Psoas muscle (tissue), 8 donors: ENCODE data around the gene CTRB2. TPM values are rescaled to one million over a fixed set of nuclear protein-coding genes. Genes with fewer than 3 reads are reported as not detected.

Experiments
- ATAC-seq, 4 donors: fragments of 200-7000 bp; cut with Tn5 transposase; one replicate each; pipeline ENCODE4 v1.9.1; 2020; ENCODE audit warnings: moderate library complexity in 3 of 4, mild to moderate bottlenecking in 2 of 4
- DNase-seq, 2 donors: peaks; one replicate each; pipeline ENCODE4 v3.0.0-alpha.2; 2020
- H3K27ac ChIP-seq: fragments of 200-600 bp; one replicate; pipeline ENCODE4 v1.8.0; 2022
- H3K27me3 ChIP-seq, 3 donors: fragments of 200-600 bp in 1 of 3; one replicate each; pipeline versions ENCODE4 v1.6.1 to v1.8.0; 2013 to 2022; ENCODE audit warnings: low read length in 2 of 3, mild to moderate bottlenecking in 2 of 3, moderate library complexity in 1 of 3; ENCODE audit not compliant: insufficient read depth in 3 of 3
- H3K36me3 ChIP-seq, 2 donors: fragments of 200-600 bp in 1 of 2; one replicate each; pipeline versions ENCODE4 v1.6.1 to v1.8.0; 2013 to 2022; ENCODE audit warnings: low read depth in 1 of 2, mild to moderate bottlenecking in 1 of 2, moderate library complexity in 1 of 2; ENCODE audit not compliant: insufficient read depth in 1 of 2
- H3K4me1 ChIP-seq: fragments of 200-600 bp; one replicate; pipeline ENCODE4 v1.8.0; 2022
- H3K4me3 ChIP-seq: fragments of 200-600 bp; one replicate; pipeline ENCODE4 v1.8.0; 2022; ENCODE audit warnings: mild to moderate bottlenecking
- H3K9me3 ChIP-seq: fragments of 200-600 bp; one replicate; pipeline ENCODE4 v1.8.0; 2022
- WGBS, 3 donors: extraction: QIAGEN DNeasy Blood & Tissue Kit; methylation state at CpG; one replicate each; pipeline versions ENCODE4 v1.1.6 to v1.1.7; 2013; 5-methylcytosine and 5-hydroxymethylcytosine counted together
- intact Hi-C, 2 donors: fragments of 100-400 bp; cut with DNase I; formaldehyde crosslinking; loops; one replicate each; pipeline versions ENCODE4 v1.11.0 to v1.14.2; 2022
- polyA plus RNA-seq, 3 donors: library from polyadenylated mRNA; stranded (reverse); fragments of 200-250 nt; gene quantifications; one replicate each; pipeline ENCODE4 v1.2.3, GENCODE V29; 2013
- total RNA-seq, 4 donors: library from RNA; stranded (reverse); fragmentation: NEBNext Ultra II Directional in 2 of 4; extraction: Animal tissue kit (Norgen Biotek cat#: 25700) in 2 of 4; gene quantifications; one replicate each; pipeline versions ENCODE4 v1.2.1 to v1.2.4, GENCODE V29; 2021 to 2023
- TF ChIP-seq, protein P1 (sequence below): fragments of 200-600 bp; IDR thresholded peaks from one replicate; pipeline ENCODE4 v1.8.0; 2022; ENCODE audit warnings: antibody characterized with exemption
- donor health status: healthy with polysubstance abuse.
- donor health status: DM: no; HTN: no; CAD: no; lungs with moderate emphysema.
- donor health status: Bipolar disorder and iron deficiency.
- donor health status: healthy.
- donor health status: DM: yes; HTN: yes; CAD: no.
- donor health status: DM: no; HTN: no; CAD: no.
- donor health status: DM: no; HTN: no; CAD: no.
- donor health status: DM: yes; HTN: yes; CAD: no.

The CTRB2 gene
- total and polyA plus RNA-seq, 7 donors, result 0.14 to 2.4 (median 1.1) TPM; not detected in 3

DNA sequence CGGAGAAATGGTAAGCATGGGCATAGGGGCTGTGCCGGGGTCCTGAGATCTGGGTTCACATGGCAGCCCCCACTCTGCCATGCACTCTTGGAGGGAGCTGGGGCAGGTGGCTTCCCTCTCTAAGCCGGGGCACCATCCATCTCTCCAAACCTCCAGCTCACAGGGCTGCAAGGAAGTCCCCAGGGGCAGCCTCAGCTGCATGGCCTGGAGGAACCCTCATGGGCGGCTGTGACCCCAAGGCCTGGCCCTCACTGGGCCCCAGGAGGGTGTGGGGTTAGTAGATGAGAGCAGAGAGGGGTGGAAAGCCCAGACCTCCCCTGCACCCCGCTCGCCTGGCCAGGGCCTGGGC, 2.6 kb downstream of the CTRB2 start:
- H3K36me3 ChIP-seq, result no peaks in the 10 kb centered on the region
- 88 to 94% (median 93%) methylated on average over 4 to 6 of the region's 6 CpGs for WGBS, 3 donors
- no peak overlapping the region for H3K4me3 ChIP-seq
- H3K27ac ChIP-seq, result no peak overlapping the region
- intact Hi-C loops, result no loop called here
- ATAC-seq, result no peak
- H3K9me3 ChIP-seq, result no peaks in the 10 kb centered on the region
- no peaks in the 10 kb centered on the region for H3K27me3 ChIP-seq
- peak in 1 of 2 donors; percentile 3 for DNase-seq
- no peaks in the 10 kb centered on the region for H3K4me1 ChIP-seq
- TF ChIP-seq, protein P1, sequence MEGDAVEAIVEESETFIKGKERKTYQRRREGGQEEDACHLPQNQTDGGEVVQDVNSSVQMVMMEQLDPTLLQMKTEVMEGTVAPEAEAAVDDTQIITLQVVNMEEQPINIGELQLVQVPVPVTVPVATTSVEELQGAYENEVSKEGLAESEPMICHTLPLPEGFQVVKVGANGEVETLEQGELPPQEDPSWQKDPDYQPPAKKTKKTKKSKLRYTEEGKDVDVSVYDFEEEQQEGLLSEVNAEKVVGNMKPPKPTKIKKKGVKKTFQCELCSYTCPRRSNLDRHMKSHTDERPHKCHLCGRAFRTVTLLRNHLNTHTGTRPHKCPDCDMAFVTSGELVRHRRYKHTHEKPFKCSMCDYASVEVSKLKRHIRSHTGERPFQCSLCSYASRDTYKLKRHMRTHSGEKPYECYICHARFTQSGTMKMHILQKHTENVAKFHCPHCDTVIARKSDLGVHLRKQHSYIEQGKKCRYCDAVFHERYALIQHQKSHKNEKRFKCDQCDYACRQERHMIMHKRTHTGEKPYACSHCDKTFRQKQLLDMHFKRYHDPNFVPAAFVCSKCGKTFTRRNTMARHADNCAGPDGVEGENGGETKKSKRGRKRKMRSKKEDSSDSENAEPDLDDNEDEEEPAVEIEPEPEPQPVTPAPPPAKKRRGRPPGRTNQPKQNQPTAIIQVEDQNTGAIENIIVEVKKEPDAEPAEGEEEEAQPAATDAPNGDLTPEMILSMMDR, result no peak

DNA sequence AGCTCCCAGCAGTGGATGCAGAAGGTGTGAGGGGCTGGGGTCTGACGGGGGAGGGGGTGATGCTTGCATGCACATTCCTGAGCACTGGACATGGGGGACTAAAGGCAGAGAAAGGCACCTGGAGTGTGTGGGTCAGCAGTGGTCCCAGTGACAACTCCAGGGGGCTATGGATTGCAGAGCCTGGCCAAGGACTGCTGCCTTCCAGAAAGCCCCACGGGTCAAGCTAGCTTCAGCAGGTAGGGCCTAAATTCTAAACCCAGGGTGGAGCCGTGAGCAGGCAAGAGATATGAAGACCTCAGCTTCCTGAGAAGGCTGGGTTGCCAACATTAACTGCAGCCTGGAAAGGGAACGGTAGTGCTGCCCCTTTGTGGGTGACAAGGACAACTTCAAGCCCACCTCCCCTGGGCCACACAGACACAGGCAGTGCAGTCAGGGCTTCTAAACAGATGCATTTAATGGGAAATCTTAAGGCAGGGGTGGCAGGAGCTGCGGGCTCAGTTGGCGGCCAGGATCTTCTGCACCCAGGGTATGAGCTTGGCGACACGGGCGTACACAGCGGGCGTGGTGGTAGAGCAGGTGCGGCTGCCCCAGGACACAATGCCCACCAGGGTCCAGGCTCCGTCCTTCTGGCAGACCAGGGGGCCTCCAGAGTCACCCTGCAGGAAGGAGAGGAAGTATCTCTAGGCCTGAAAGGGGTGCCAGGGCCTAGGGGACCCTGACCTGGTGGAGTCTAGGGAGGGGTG, 3.1 kb downstream of the CTRB2 start:
- peak in 1 of 2 donors; percentile 5 for DNase-seq
- intact Hi-C loops, result loop anchor here (1.0 to 2.0 kb wide), 2 partner anchors 15 to 18 kb away; partner anchors contain the start of gene CTRB1 (in 1 of the 2)

DNA sequence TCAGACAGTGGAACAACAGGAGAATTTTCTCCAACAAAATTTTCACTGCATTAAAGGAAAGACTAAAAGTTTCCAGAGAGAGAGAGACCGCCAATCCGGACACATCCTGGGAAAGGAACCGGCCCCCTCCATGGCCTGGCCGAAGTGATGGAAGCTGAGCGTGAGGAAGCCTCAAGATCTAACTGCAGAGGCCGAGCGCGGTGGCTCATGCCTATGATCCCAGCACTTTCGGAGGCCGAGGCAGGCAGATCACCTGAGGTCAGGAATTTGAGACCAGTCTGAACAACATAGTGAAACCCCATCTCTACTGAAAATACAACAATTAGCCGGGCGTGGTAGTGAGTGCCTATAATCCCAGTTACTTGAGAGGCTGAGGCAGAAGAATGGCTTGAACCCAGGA, 3.9 kb downstream of the CTRB2 start:
- no peak for ATAC-seq
- 72 to 84% (median 80%) methylated on average over 12 of the region's 12 CpGs for WGBS, 3 donors
- no peak overlapping the region for H3K4me3 ChIP-seq
- H3K36me3 ChIP-seq, result no peaks in the 10 kb centered on the region
- DNase-seq, result peak in 1 of 2 donors; percentile 2
- intact Hi-C loops, result loop anchor here (1.0 to 2.0 kb wide), 2 partner anchors 16 to 19 kb away; partner anchors contain the start of gene CTRB1 (in 1 of the 2)
- peaks cover 0 to 7% (median 0%) of the 10 kb centered on the region in 3 donors for H3K27me3 ChIP-seq
- no peak overlapping the region for H3K27ac ChIP-seq
- no peaks in the 10 kb centered on the region for H3K9me3 ChIP-seq
- no peaks in the 10 kb centered on the region for H3K4me1 ChIP-seq
- TF ChIP-seq, protein P1, result no peak

More for the DNA sequence above, 3.1 kb downstream of the CTRB2 start:
- 78 to 85% (median 81%) methylated on average over 13 of the region's 13 CpGs for WGBS, 3 donors
- TF ChIP-seq, protein P1, result no peak
- no peak for ATAC-seq
- H3K27ac ChIP-seq, result no peak overlapping the region
- H3K36me3 ChIP-seq, result no peaks in the 10 kb centered on the region
- no peak overlapping the region for H3K4me3 ChIP-seq
- no peaks in the 10 kb centered on the region for H3K9me3 ChIP-seq
- no peaks in the 10 kb centered on the region for H3K4me1 ChIP-seq
- H3K27me3 ChIP-seq, result no peaks in the 10 kb centered on the region

DNA sequence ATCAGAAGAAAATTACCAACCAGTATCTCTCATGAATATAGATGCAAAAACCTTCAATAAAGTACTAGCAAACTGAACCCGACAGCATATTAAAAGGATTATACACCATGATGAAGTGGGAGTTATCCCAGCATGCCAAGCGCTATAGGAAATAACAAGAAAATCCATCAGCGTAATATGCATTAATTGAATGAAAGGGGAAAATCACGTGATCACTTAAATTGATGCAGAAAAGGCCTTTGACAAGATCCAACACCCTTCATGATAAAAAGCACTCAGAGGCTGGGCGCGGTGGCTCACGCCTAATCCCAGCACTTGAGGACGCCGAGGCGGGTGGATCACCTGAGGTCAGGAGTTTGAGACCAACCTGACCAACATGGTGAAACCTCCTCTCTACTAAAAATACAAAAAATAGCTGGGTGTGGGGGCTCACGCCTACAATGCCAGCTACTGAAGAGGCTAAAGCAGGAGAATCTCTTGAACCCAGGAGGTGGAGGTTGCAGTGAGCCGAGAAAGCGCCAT, 4.8 kb downstream of the CTRB2 start:
- H3K36me3 ChIP-seq, result no peaks in the 10 kb centered on the region
- H3K9me3 ChIP-seq, result no peaks in the 10 kb centered on the region
- WGBS, 3 donors, result 91 to 97% (median 95%) methylated on average over 13 of the region's 13 CpGs
- ATAC-seq (no peak), DNase-seq (peak in 1 of 2 donors; percentile 4)
- H3K27me3 ChIP-seq, result peaks cover 0 to 16% (median 0%) of the 10 kb centered on the region in 3 donors
- H3K27ac ChIP-seq, result no peak overlapping the region
- TF ChIP-seq, protein P1, result no peak
- H3K4me3 ChIP-seq, result no peak overlapping the region
- no peaks in the 10 kb centered on the region for H3K4me1 ChIP-seq
- intact Hi-C loops, result loop anchor here in 1 of 2 donors (2.0 kb wide), 1 partner anchor 17 kb away; the partner anchor contains the start of gene CTRB1
